Esophagus muscularis mucosa (tissue), 4 donors: Measurements from ENCODE around the gene TBCD. TPM values are rescaled to one million over a fixed set of nuclear protein-coding genes. Genes with fewer than 3 reads are reported as not detected.

Experiments
- DNase-seq: peaks from one replicate; pipeline ENCODE4 v3.0.0-alpha.2; 2017; ENCODE audit errors: extremely low spot score
- H3K27ac ChIP-seq, 4 donors: fragments of 200-600 bp; sonication (generic); replicated peaks in 1 of 4; 1 replicate in 3 of 4; 2 replicates in 1 of 4; pipeline ENCODE4 v1.5.1; 2016 to 2019; ENCODE audit warnings: mild to moderate bottlenecking in 1 of 4
- H3K27me3 ChIP-seq, 4 donors: fragments of 200-600 bp; sonication (generic); one replicate each; pipeline versions ENCODE4 v1.5.1 to v1.6.0; 2016 to 2019
- H3K36me3 ChIP-seq, 4 donors: fragments of 200-600 bp; sonication (generic); one replicate each; pipeline ENCODE4 v1.5.1; 2016 to 2019
- H3K4me1 ChIP-seq, 4 donors: fragments of 200-600 bp; sonication (generic); one replicate each; pipeline ENCODE4 v1.5.1; 2016 to 2019
- H3K4me3 ChIP-seq, 4 donors: fragments of 200-600 bp; sonication (generic); 1 replicate in 2 of 4; 2 replicates in 2 of 4; pipeline ENCODE4 v1.5.1; 2016 to 2019; ENCODE audit warnings: mild to moderate bottlenecking in 4 of 4, moderate library complexity in 1 of 4
- H3K9me3 ChIP-seq, 4 donors: fragments of 200-600 bp; sonication (generic); 1 replicate in 3 of 4; 2 replicates in 1 of 4; pipeline ENCODE4 v1.5.1; 2016 to 2019
- CTCF ChIP-seq, 3 experiments: fragments of 200-600 bp in 2 of 3; fragments of 450-650 bp in 1 of 3; sonication (generic) in 2 of 3; IDR thresholded peaks; one replicate each; pipeline ENCODE4 v1.5.1; 2017 to 2019; ENCODE audit warnings: antibody characterized with exemption in 3 of 3, mild to moderate bottlenecking in 2 of 3, moderate library complexity in 1 of 3
- EP300 ChIP-seq: sonication (generic); formaldehyde crosslinking; IDR thresholded peaks from one replicate; pipeline ENCODE4 v1.6.1; 2017; ENCODE audit warnings: antibody characterized with exemption
- POLR2A ChIP-seq: fragments of 450-650 bp; IDR thresholded peaks from one replicate; pipeline ENCODE4 v1.6.1; 2017; ENCODE audit warnings: antibody characterized with exemption, moderate library complexity, mild to moderate bottlenecking, low read depth
- POLR2AphosphoS5 ChIP-seq, 2 donors: sonication (generic); formaldehyde crosslinking; IDR thresholded peaks; one replicate each; pipeline ENCODE4 v1.6.1; 2017; ENCODE audit warnings: antibody characterized with exemption in 2 of 2
- WGBS: methylation state at CpG from one replicate; pipeline ENCODE4 v1.1.5; 2018; 5-methylcytosine and 5-hydroxymethylcytosine counted together
- intact Hi-C: fragments of 100-400 bp; cut with DNase I; formaldehyde crosslinking; loops from one replicate; pipeline ENCODE4 v1.15.1; 2023
- total RNA-seq, 4 donors: library from RNA; depleted of rRNA; stranded (reverse); fragments of >200 nt; gene quantifications; one replicate each; pipeline versions ENCODE4 v1.1.0 to v1.2.1, GENCODE V29; 2016

Gene TBCD
- total RNA-seq, 4 donors from 2014 or later = 38.1 to 56.7 (median 53.6) TPM

DNA sequence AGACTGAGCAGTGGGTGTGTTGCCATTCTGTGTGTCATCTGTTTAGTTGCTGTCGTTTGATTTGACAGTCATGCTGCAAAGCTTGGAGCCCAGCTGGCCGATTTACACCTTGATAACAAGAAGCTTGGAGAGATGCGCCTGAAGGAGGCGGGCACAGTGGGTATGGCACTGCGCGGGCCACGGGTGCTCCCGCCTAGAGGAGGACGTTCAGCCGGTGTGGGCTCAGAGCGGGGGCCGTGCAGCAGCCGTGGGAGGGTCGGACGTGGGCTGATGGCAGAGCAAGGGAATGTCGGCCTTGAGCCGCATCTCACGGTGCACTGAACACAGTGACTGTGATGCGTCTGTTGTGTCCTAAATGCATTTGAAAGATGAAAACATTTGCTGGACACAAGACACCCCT is 31.7 kb upstream of the TBCD start:
- DNase-seq = no peak
- Histone ChIP-seq H3K9me3 (no peaks in the 10 kb centered on the region), H3K4me3 (no peak overlapping the region), H3K4me1 (peaks cover 16 to 22% (median 21%) of the 10 kb centered on the region in 4 donors), H3K27ac (no peak overlapping the region), H3K36me3 (peaks cover 15 to 64% (median 53%) of the 10 kb centered on the region in 4 donors), H3K27me3 (no peaks in the 10 kb centered on the region)
- TF ChIP-seq POLR2AphosphoS5 (IDR thresholded peaks at IDR 0.05) = no peak
- TF ChIP-seq POLR2A = no peak
- TF ChIP-seq CTCF (IDR thresholded peaks at IDR 0.05) = no peak
- TF ChIP-seq EP300 = no peak
- intact Hi-C loops = no loop called here
- 92% methylated on average over 19 of the region's 19 CpGs for whole genome bisulfite sequencing

- Histone ChIP-seq H3K27me3 (no peaks in the 10 kb centered on the region), H3K27ac (no peak overlapping the region), H3K4me3 (no peak overlapping the region), H3K36me3 (peaks cover 21 to 81% (median 68%) of the 10 kb centered on the region in 4 donors), H3K9me3 (no peaks in the 10 kb centered on the region), H3K4me1 (peaks cover 7 to 10% (median 9%) of the 10 kb centered on the region in 4 donors)
- intact Hi-C loops = no loop called here
- no peak for TF ChIP-seq POLR2AphosphoS5 (IDR thresholded peaks at IDR 0.05)
- 85% methylated on average over 19 of the region's 19 CpGs for WGBS
- DNase-seq = no peak
Observed at GRCh38 chr17:82722341-82723013, 29.4 kb upstream of the TBCD start.

DNA sequence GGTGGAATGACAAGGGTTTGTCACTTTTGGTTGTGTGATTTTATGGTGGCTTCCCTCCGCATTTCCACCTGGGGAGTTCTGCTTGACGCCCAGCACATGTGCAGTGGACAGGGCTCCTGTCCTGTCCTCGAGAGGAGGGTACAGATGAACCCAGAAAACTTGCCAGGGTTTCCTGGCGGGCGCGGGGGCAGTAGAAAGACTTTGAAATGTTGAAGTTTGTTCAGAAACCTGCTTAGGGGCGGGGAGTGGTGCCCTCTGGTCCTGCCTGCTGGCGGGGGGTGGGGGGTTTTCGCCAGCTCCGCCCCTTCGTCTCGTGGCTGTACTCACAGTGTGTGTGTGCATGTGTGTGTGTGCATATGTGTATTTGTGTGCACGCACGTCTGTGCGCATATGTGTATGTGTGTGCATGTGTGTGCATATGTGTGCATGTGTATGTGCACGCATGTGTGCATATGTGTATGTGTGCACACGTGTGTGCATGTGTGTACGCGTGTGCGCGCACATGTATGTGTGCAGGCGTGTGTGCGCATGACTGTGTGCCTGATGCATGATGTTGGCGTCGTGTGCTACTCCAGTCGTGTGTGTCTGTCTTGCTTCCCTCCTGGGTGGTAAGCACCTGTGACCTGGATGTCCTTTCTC is 28.6 kb upstream of the TBCD start:
- intact Hi-C loops = no loop called here

DNA sequence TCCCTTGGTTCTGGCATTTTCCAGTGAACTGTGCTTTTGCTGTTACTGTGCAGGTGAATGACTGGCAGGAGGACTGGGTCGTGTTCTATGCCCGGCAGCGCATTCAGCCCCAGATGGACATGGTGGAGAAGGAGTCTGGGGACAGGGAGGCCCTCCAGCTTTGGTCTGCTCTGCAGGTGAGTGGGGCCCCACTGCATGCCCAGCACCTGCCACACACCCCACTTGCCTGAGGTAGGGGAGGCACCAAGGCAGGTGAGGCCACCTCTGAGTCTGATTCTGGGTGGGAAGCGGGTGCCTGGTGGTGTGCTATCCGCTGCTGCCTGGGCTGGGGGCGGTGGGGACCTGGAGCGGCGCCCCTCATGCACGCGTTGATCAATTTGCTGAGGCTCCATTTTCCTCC is 25.4 kb upstream of the TBCD start:
- TF ChIP-seq POLR2AphosphoS5 (IDR thresholded peaks at IDR 0.05) = no peak
- no peak for TF ChIP-seq CTCF (IDR thresholded peaks at IDR 0.05)
- no peak for TF ChIP-seq POLR2A
- TF ChIP-seq EP300 = no peak
- Histone ChIP-seq H3K9me3 (no peaks in the 10 kb centered on the region), H3K27me3 (no peaks in the 10 kb centered on the region), H3K4me1 (no peaks in the 10 kb centered on the region), H3K27ac (no peak overlapping the region), H3K4me3 (no peak overlapping the region), H3K36me3 (peaks cover 13 to 82% (median 62%) of the 10 kb centered on the region in 4 donors)
- no peak for DNase-seq
- WGBS = 94% methylated on average over 10 of the region's 10 CpGs
- intact Hi-C loops = no loop called here

More for the DNA sequence above, 28.6 kb upstream of the TBCD start:
- Histone ChIP-seq H3K4me1 (peaks cover 0 to 2% (median 1%) of the 10 kb centered on the region in 4 donors), H3K36me3 (peaks cover 24 to 89% (median 76%) of the 10 kb centered on the region in 4 donors), H3K9me3 (no peaks in the 10 kb centered on the region), H3K27me3 (no peaks in the 10 kb centered on the region), H3K4me3 (no peak overlapping the region), H3K27ac (no peak overlapping the region)
- no peak for DNase-seq
- 92% methylated on average over 13 of the region's 26 CpGs for WGBS
- TF ChIP-seq CTCF (IDR thresholded peaks at IDR 0.05) (no peak), POLR2AphosphoS5 (IDR thresholded peaks at IDR 0.05) (no peak), EP300 (no peak), POLR2A (no peak)

DNA sequence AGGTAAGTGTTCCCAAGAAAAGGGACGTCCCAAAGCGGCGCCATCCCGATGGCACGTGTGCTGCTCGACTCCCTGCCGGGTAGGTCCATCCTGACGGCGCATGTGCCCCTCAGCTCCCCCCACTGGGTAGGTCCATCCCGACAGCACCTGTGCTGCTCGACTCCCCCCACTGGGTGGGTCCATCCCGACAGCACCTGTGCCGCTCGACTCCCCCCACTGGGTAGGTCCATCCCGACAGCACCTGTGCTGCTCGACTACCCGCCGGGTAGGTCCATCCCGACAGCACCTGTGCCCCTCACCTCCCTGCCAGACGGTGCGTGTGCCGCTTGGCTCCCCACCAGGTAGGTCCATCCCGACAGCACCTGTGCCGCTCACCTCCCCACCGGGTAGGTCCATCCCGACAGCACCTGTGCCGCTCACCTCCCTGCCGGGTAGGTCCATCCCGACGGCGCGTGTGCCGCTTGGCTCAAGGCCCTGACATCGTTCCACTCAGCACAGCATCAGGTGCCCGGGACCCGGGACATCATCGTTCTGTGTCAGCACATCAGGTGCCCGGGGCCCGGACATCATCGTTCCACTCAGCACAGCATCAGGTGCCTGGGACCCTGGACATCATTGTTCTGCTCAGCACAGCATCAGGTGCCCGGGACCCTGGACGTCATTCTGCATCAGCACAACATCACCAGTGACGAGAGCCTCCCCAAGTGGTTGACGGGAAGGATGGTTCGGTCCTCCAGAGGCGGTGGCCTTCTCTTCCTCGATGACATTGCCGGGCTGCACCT is 22.2 kb upstream of the TBCD start:
- TF ChIP-seq CTCF (IDR thresholded peaks at IDR 0.05) = no peak
- no peak for TF ChIP-seq POLR2AphosphoS5 (IDR thresholded peaks at IDR 0.05)
- no peak for TF ChIP-seq EP300
- no peak overlapping the region for H3K4me3 ChIP-seq
- peaks cover under 1 to 5% (median 4%) of the 10 kb centered on the region in 4 donors for H3K4me1 ChIP-seq
- H3K27ac ChIP-seq = no peak overlapping the region
- no peak for DNase-seq
- H3K36me3 ChIP-seq = peaks cover 9 to 57% (median 42%) of the 10 kb centered on the region in 4 donors
- 86% methylated on average over 34 of the region's 48 CpGs for WGBS
- intact Hi-C loops = no loop called here
- peaks cover 0 to 5% (median 0%) of the 10 kb centered on the region in 4 donors for H3K9me3 ChIP-seq
- no peaks in the 10 kb centered on the region for H3K27me3 ChIP-seq
